ENCODE measurements around the gene RCAN1. TPM values are rescaled to one million over a fixed set of nuclear protein-coding genes. Genes with fewer than 3 reads are reported as not detected.

The RCAN1 gene
- total and polyA plus RNA-seq, 3 donors from 2014 or later = 16.7 to 21.9 (median 20.6) TPM

DNA sequence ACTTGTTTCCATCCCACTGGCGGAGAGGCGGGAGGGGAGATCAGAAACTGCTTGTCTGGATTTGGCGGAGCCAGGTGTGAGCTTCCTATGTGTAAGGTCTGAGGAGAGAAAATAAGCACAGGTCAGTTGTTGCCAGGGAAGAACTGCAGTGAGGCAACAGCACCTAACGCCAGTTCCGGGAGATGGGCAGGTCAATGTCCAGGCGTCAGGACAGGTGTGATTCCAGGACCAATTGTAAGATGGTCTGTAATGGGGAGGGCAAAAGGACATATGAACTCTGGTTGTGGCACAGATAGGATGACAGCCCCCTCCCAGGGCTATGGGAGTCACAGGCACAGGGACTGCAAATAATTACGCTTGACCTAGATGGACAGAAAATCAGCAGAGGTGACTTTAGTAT, 93.4 kb downstream of the RCAN1 start:
- Histone ChIP-seq H3K4me1 (peaks cover 29% of the 10 kb centered on the region), H3K27me3 (no peaks in the 10 kb centered on the region), H3K27ac (no peak overlapping the region), H3K4me3 (no peak overlapping the region), H3K9me3 (no peaks in the 10 kb centered on the region), H3K36me3 (ENCODE audit: low read depth, missing control alignments) (no peaks in the 10 kb centered on the region)
- no peak for TF ChIP-seq POLR2A (IDR thresholded peaks at IDR 0.05)
- TF ChIP-seq, protein P1, sequence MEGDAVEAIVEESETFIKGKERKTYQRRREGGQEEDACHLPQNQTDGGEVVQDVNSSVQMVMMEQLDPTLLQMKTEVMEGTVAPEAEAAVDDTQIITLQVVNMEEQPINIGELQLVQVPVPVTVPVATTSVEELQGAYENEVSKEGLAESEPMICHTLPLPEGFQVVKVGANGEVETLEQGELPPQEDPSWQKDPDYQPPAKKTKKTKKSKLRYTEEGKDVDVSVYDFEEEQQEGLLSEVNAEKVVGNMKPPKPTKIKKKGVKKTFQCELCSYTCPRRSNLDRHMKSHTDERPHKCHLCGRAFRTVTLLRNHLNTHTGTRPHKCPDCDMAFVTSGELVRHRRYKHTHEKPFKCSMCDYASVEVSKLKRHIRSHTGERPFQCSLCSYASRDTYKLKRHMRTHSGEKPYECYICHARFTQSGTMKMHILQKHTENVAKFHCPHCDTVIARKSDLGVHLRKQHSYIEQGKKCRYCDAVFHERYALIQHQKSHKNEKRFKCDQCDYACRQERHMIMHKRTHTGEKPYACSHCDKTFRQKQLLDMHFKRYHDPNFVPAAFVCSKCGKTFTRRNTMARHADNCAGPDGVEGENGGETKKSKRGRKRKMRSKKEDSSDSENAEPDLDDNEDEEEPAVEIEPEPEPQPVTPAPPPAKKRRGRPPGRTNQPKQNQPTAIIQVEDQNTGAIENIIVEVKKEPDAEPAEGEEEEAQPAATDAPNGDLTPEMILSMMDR (IDR thresholded peaks at IDR 0.05) = no peak
- WGBS, 2 donors = 82 to 97% methylated on average over 7 of the region's 7 CpGs
- intact Hi-C loops (cut with DNase I; ENCODE audit: low total_unique reads) = no loop called here
- DNase-seq = no peak

DNA sequence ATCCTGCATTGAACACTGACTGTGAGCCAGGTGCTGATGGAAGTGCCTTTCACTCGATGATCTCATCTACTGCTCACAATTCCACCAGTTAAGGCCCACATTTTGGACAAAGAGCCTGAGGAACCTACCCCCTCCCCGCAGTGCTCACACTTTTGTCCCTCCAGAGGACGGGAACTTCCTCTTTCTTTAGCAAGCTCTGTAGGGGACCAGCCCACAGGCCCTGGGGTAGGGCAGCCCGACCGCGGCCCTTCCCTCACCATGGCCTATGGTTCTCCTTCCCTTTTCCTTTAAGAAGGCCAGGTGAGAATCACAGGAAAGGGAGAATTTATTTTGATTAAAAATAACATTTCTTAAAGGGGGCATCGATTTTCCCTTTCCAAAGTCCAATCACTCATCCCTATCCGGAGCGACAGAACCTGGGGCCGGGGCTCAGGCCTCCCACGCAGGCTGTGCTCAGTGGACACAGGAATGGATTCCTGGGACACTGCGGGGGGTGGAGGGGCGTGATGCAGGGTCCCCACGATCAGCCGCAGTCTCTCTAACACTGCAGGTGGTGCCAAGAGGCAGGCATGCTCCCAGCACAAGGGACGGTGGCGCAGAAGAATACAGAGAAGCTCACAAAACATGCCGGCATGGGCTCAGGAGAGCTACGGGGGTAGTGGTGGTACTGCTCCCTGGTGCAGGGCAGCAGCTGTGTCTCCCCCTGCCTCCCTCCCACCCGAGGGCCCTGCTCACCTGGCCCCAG, 94.0 kb downstream of the RCAN1 start:
- Histone ChIP-seq H3K9me3 (no peaks in the 10 kb centered on the region), H3K36me3 (ENCODE audit: low read depth, missing control alignments) (no peaks in the 10 kb centered on the region), H3K27ac (no peak overlapping the region), H3K4me3 (no peak overlapping the region), H3K27me3 (no peaks in the 10 kb centered on the region), H3K4me1 (peaks cover 23% of the 10 kb centered on the region)
- TF ChIP-seq, protein P1 (IDR thresholded peaks at IDR 0.05) = no peak
- TF ChIP-seq POLR2A (IDR thresholded peaks at IDR 0.05) = no peak
- DNase-seq = no peak
- 93 to 94% methylated on average over 18 to 20 of the region's 20 CpGs for WGBS, 2 donors
- intact Hi-C loops (cut with DNase I; ENCODE audit: low total_unique reads) = no loop called here

DNA sequence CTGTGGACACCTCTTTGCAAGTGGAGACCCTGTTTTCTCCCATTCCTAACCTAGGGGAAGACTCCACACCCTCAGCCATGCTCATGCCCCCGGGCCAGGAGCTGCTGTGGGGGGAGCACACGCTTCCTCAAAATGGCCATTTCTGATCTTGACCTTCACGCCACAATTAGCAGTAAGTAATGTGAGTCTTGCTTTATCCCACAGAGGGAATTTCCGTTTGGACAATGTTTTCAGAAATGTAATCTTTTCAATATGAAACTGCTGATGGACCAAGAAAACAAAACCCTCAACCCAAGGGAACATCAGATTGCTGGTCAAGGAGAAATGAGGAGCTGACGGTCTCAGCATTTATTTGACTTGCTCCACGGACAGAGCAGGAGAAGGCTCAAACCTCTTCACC, 94.6 kb downstream of the RCAN1 start:
- DNase-seq = no peak
- 87 to 89% methylated on average over 6 of the region's 6 CpGs for WGBS, 2 donors
- Histone ChIP-seq H3K27me3 (no peaks in the 10 kb centered on the region), H3K4me1 (peaks cover 16% of the 10 kb centered on the region), H3K9me3 (no peaks in the 10 kb centered on the region), H3K4me3 (no peak overlapping the region), H3K27ac (no peak overlapping the region), H3K36me3 (ENCODE audit: low read depth, missing control alignments) (no peaks in the 10 kb centered on the region)
- intact Hi-C loops (cut with DNase I; ENCODE audit: low total_unique reads) = no loop called here
- no peak for TF ChIP-seq POLR2A (IDR thresholded peaks at IDR 0.05)
- TF ChIP-seq, protein P1 (IDR thresholded peaks at IDR 0.05) = no peak

DNA sequence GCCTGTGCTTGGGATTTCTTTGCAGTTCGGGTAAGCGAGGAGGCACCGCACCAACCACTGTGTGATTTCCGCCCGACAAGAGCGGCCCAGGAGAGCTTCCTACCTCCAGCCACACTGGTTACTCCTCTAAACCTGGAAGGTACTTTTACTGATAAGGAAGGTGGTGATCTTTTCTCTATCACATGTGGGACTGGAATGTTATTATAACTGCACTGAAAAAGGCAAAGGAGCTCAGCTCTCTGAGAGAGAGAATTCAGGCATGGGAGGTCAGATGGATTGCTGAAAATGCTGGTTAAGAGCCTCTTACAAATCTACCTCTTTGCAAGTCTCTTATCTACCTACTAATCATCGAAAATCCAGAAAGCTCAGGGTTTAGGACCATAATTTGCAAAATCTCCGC, 95.2 kb downstream of the RCAN1 start:
- H3K36me3 ChIP-seq (ENCODE audit: low read depth, missing control alignments) = no peaks in the 10 kb centered on the region
- intact Hi-C loops (cut with DNase I; ENCODE audit: low total_unique reads) = no loop called here
- TF ChIP-seq, protein P1 (IDR thresholded peaks at IDR 0.05) = no peak
- no peaks in the 10 kb centered on the region for H3K9me3 ChIP-seq
- 92 to 97% methylated on average over 8 of the region's 8 CpGs for WGBS, 2 donors
- no peaks in the 10 kb centered on the region for H3K27me3 ChIP-seq
- peaks cover 10% of the 10 kb centered on the region for H3K4me1 ChIP-seq
- H3K27ac ChIP-seq = no peak overlapping the region
- no peak for DNase-seq
- no peak overlapping the region for H3K4me3 ChIP-seq

DNA sequence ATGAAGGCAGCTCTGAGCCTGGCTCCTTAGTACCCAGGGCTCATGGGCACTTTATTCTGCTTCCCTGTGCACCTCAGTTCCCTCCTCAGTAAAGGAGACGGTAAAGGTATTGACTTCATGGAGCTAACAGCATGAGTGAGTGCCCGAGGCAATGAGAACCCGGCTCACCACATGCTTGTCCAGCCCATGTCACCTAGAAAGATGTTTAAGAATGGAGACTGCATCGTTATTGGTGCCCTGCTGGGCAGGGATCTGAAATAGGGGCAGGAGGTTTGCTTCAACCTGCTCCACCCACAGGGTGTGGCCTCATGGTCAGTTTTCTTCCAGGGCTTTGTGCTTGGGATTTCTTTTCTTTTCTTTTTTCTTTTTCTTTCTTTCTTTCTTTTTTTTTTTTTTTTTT, 95.9 kb downstream of the RCAN1 start:
- no peak for DNase-seq
- H3K27ac ChIP-seq = no peak overlapping the region
- no peak overlapping the region for H3K4me3 ChIP-seq
- no peak for TF ChIP-seq POLR2A (IDR thresholded peaks at IDR 0.05)
- TF ChIP-seq, protein P1 (IDR thresholded peaks at IDR 0.05) = no peak
- WGBS, 2 donors = 83 to 89% methylated on average over 4 of the region's 4 CpGs
- H3K27me3 ChIP-seq = no peaks in the 10 kb centered on the region
- intact Hi-C loops (cut with DNase I; ENCODE audit: low total_unique reads) = no loop called here
- no peaks in the 10 kb centered on the region for H3K9me3 ChIP-seq
- peaks cover 8% of the 10 kb centered on the region for H3K4me1 ChIP-seq
- H3K36me3 ChIP-seq (ENCODE audit: low read depth, missing control alignments) = no peaks in the 10 kb centered on the region

Data from testis (tissue), 3 donors.